Measurements from ENCODE around the gene SLC9A1.

- TF ChIP-seq, protein P1, sequence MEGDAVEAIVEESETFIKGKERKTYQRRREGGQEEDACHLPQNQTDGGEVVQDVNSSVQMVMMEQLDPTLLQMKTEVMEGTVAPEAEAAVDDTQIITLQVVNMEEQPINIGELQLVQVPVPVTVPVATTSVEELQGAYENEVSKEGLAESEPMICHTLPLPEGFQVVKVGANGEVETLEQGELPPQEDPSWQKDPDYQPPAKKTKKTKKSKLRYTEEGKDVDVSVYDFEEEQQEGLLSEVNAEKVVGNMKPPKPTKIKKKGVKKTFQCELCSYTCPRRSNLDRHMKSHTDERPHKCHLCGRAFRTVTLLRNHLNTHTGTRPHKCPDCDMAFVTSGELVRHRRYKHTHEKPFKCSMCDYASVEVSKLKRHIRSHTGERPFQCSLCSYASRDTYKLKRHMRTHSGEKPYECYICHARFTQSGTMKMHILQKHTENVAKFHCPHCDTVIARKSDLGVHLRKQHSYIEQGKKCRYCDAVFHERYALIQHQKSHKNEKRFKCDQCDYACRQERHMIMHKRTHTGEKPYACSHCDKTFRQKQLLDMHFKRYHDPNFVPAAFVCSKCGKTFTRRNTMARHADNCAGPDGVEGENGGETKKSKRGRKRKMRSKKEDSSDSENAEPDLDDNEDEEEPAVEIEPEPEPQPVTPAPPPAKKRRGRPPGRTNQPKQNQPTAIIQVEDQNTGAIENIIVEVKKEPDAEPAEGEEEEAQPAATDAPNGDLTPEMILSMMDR (IDR thresholded peaks at IDR 0.05; ENCODE audit: borderline replicate concordance, extremely low read depth, low read length, poor library complexity, severe bottlenecking) = no peak
- TF ChIP-seq EZH2 (IDR thresholded peaks at IDR 0.05; ENCODE audit: borderline replicate concordance, low read depth, low read length, severe bottlenecking) = no peak
Observed at GRCh38 chr1:27113861-27114260, 41.1 kb downstream of the SLC9A1 start.

Measured in DND-41 (cell line).